Activated naive CD4-positive, alpha-beta T cell treated with anti-CD3 and anti-CD28 coated beads, Interleukin-2, amount 10 ng/mL, durations not matched to agents 7 days and 5 days (primary cell): ENCODE measurements around the gene ACTL6A.
A peak's percentile ranks its signal among the peaks of the same experiment; 100 is the strongest.

Source experiments
- CTCF ChIA-PET: fragments of 350-600 bp; sonication (Branson Sonifier 250); formaldehyde crosslinking; loops from one replicate; lab custom pipeline; 2021; ENCODE audit warnings: antibody characterized with exemption; lab: Charles Lee
- DNase-seq: peaks from one replicate; pipeline ENCODE4 v3.0.0-alpha.2; 2020
- H3K27ac Mint-ChIP-seq: one replicate; pipeline ENCODE4 v1.8.0; 2021; ENCODE audit warnings: mild to moderate bottlenecking, moderate library complexity, mixed read lengths
- H3K27me3 Mint-ChIP-seq: one replicate; pipeline ENCODE4 v1.8.0; 2021; ENCODE audit warnings: mild to moderate bottlenecking, mixed read lengths
- H3K36me3 Mint-ChIP-seq: one replicate; pipeline ENCODE4 v1.8.0; 2021; ENCODE audit warnings: mixed read lengths
- H3K4me1 Mint-ChIP-seq: one replicate; pipeline ENCODE4 v1.8.0; 2021; ENCODE audit warnings: mixed read lengths
- H3K4me3 Mint-ChIP-seq: one replicate; pipeline ENCODE4 v1.8.0; 2021; ENCODE audit warnings: mild to moderate bottlenecking, moderate library complexity, mixed read lengths
- H3K9me3 Mint-ChIP-seq: one replicate; pipeline ENCODE4 v1.8.0; 2021; ENCODE audit warnings: mixed read lengths

ACTL6A gene

GRCh38 chr3:179606534-179607085, 43.9 kb downstream of the ACTL6A start:
- H3K9me3 Mint-ChIP-seq, result no peaks in the 10 kb centered on the region
- peaks cover 67% of the 10 kb centered on the region for H3K4me1 Mint-ChIP-seq
- CTCF ChIA-PET, result no interaction called here
- no peak for DNase-seq
- peaks cover 35% of the 10 kb centered on the region for H3K36me3 Mint-ChIP-seq
- H3K4me3 Mint-ChIP-seq, result peak overlapping the region; percentile 29
- H3K27me3 Mint-ChIP-seq, result no peaks in the 10 kb centered on the region
- H3K27ac Mint-ChIP-seq, result peak overlapping the region; percentile 58

DNA sequence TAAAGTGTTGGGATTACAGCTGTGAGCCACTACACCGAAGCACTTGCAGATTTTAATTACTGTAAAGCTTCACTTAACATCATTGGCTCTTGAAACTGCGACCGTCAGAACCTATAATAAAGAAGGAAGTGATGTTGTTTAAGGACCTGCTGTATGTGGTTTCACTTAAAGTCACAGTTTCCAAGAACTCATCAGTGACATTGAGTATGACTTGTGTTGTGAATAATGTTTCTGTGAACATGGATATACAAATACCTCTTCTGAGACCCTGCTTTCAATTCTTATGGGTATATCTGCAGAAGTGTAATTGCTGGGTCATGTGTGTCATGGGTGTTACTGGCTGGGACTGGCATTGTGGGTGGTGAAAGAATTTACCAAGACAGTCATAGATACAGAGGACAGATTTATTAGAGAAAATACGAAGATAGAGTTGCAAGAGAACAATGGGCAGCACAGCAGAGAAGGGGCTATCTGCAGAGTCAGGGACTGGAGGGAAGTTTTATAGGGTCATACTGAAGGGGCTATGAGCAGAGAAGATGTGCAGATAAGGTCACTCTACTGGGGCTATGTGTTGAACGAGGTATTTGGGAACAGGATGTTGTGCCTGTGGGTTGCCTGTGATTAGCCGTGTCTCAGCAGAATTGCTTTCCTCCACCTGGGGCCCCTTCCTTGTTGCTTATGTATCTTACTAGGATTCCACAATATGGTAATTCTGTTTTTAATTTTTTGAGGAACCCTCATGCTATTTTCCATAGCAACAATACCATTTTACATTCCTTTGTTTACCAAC, 46.4 kb downstream of the ACTL6A start:
- Mint-ChIP-seq H3K4me3 (peak overlapping the region; percentile 40), H3K4me1 (peaks cover 57% of the 10 kb centered on the region), H3K9me3 (no peaks in the 10 kb centered on the region), H3K27me3 (no peaks in the 10 kb centered on the region), H3K36me3 (peaks cover 38% of the 10 kb centered on the region), H3K27ac (peak overlapping the region; percentile 95)
- peak; percentile 43 for DNase-seq
- CTCF ChIA-PET, result interaction anchor here (1.0 kb wide), 1 partner anchor 40 kb away, joined by 4 read pairs; no protein-coding TSS in a partner anchor

- Mint-ChIP-seq H3K4me3 (no peak overlapping the region), H3K27ac (peak overlapping the region; percentile 64), H3K4me1 (peaks cover 51% of the 10 kb centered on the region), H3K27me3 (no peaks in the 10 kb centered on the region), H3K36me3 (peaks cover 32% of the 10 kb centered on the region), H3K9me3 (no peaks in the 10 kb centered on the region)
- CTCF ChIA-PET, result interaction anchor here (1.0 kb wide), 1 partner anchor 39 kb away, joined by 3 read pairs; no protein-coding TSS in a partner anchor
- DNase-seq, result no peak
Measured at GRCh38 chr3:179610066-179610465, 47.3 kb downstream of the ACTL6A start.

- DNase-seq, result no peak
- H3K9me3 Mint-ChIP-seq, result no peaks in the 10 kb centered on the region
- no peak overlapping the region for H3K27ac Mint-ChIP-seq
- H3K4me3 Mint-ChIP-seq, result no peak overlapping the region
- H3K27me3 Mint-ChIP-seq, result no peaks in the 10 kb centered on the region
- CTCF ChIA-PET, result no interaction called here
- H3K36me3 Mint-ChIP-seq, result peaks cover 28% of the 10 kb centered on the region
- peaks cover 20% of the 10 kb centered on the region for H3K4me1 Mint-ChIP-seq
Measured at GRCh38 chr3:179613807-179614206, 51.1 kb downstream of the ACTL6A start.

DNA sequence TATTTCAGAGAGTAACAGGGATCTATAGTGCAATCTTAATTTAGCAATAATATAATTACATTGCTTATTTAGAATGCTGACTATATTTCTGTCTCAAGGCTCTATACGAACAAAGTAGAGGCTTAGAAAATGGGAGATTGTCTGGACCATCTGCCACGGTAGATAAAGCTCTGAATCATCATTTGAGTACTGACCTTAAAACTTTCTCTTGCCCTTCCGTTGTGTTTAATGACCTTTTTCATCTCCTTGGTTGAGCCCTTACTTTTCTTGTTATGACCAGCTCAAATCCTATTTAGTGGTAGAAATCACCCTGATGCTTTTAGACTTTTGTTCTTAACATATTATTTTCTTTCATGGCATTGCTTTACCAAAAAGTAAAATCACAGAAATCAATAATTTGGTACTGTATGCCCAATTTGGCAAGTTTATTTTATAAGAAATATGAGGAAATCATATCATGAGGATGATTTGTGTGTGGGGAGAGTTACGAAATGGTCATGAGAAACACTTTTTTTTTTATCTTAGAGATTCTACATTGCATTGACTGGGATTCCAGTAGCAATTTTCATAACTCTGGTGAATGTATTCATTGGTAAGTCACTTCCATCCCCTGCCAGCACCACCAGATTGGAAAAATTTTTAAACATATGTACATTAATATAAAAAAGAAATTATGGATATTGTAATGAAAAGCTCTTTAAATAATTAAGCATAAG, 52.9 kb downstream of the ACTL6A start:
- no peaks in the 10 kb centered on the region for H3K9me3 Mint-ChIP-seq
- CTCF ChIA-PET, result no interaction called here
- no peaks in the 10 kb centered on the region for H3K27me3 Mint-ChIP-seq
- no peak overlapping the region for H3K4me3 Mint-ChIP-seq
- H3K4me1 Mint-ChIP-seq, result peaks cover 5% of the 10 kb centered on the region
- H3K36me3 Mint-ChIP-seq, result peaks cover 33% of the 10 kb centered on the region
- H3K27ac Mint-ChIP-seq, result no peak overlapping the region
- DNase-seq, result no peak

GRCh38 chr3:179622023-179622422, 59.3 kb downstream of the ACTL6A start:
- Mint-ChIP-seq H3K4me1 (no peaks in the 10 kb centered on the region), H3K27ac (no peak overlapping the region), H3K9me3 (no peaks in the 10 kb centered on the region), H3K4me3 (no peak overlapping the region), H3K27me3 (no peaks in the 10 kb centered on the region), H3K36me3 (peaks cover 55% of the 10 kb centered on the region)
- CTCF ChIA-PET, result no interaction called here
- DNase-seq, result no peak

DNA sequence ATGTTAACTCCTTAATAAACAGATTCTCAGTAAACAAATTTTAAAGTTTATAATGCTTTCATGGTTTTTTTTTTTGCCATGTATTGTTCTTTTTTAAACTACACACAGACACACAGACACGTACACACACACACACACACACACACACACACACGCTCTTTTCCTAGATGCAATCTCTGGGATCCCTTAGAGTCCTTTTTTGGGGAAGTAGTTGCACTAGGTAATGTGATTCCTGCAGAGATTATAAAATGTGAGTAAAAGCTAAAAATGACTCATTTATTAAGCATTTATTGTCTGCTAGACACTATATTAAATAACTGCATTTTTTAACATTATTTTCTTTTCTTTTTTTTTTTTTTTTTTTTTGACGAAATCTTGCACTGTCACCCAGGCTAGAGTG, 61.7 kb downstream of the ACTL6A start:
- no peaks in the 10 kb centered on the region for H3K27me3 Mint-ChIP-seq
- no peaks in the 10 kb centered on the region for H3K9me3 Mint-ChIP-seq
- H3K27ac Mint-ChIP-seq, result no peak overlapping the region
- peaks cover 42% of the 10 kb centered on the region for H3K36me3 Mint-ChIP-seq
- no peaks in the 10 kb centered on the region for H3K4me1 Mint-ChIP-seq
- H3K4me3 Mint-ChIP-seq, result no peak overlapping the region
- CTCF ChIA-PET, result interaction anchor here (0.9 kb wide), 1 partner anchor 26 kb away, joined by 3 read pairs; no protein-coding TSS in a partner anchor
- no peak for DNase-seq

DNA sequence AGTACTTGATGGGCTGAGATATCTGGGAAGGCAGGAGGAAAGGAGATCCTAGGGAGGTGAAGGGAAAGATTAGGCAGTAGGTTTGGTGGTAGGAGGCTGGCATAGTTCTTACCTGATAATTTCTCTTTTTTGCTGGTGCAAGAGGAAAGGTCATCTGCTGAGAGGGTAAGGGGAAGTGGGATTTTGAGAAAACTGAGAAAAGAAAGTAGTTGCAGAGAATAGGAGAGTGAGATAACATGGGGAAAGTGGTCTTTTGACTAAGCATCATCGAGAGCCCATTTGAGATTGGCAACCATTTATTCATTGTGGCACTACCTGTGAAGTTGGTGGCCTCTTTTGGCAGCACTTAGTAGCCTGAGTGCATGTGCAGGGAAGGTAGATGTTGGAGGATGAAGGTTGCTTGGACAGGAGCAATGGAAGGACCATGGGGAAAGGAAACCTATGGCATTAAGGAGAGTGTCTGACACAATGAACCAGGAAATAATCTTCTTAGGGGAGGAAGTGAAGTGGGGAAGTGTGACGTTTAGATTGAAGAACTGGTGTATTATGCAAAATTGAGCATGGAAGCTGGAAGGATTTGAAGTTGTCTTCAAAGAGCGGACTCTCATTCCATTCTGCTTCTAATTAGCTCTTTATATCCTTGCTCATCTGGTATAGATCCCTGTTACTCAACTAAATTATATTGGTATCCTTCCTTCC, 68.2 kb downstream of the ACTL6A start:
- no peaks in the 10 kb centered on the region for H3K4me1 Mint-ChIP-seq
- no peak for DNase-seq
- H3K36me3 Mint-ChIP-seq, result peaks cover under 1% of the 10 kb centered on the region
- no peaks in the 10 kb centered on the region for H3K9me3 Mint-ChIP-seq
- H3K27ac Mint-ChIP-seq, result no peak overlapping the region
- H3K4me3 Mint-ChIP-seq, result no peak overlapping the region
- CTCF ChIA-PET, result no interaction called here
- H3K27me3 Mint-ChIP-seq, result no peaks in the 10 kb centered on the region
